Activated T-cell treated with anti-CD3 and anti-CD28 coated beads, Interleukin-2, amount 50 U/mL, for 48 hours (primary cell): Measurements from ENCODE around the gene GPC3.
"Not testable (repeated sequence)": the region's sequence is repeated elsewhere in the genome, so short reads cannot be mapped to it uniquely, and the experiment has no call there.

Experiments
- DNase-seq, 2 experiments: peaks; one replicate each; pipeline ENCODE4 v3.0.0-alpha.2; 2020

GPC3 gene

GRCh38 chrX:133638285-133638684 lies 347.1 kb downstream of the GPC3 start:
- DNase-seq = no peak

GRCh38 chrX:133637765-133638164 lies 347.6 kb downstream of the GPC3 start:
- no peak for DNase-seq

- no peak for DNase-seq
These were observed 349.4 kb downstream of the GPC3 start for GRCh38 chrX:133636009-133636408.

GRCh38 chrX:133634416-133634815 lies 351.0 kb downstream of the GPC3 start:
- no peak for DNase-seq

DNA sequence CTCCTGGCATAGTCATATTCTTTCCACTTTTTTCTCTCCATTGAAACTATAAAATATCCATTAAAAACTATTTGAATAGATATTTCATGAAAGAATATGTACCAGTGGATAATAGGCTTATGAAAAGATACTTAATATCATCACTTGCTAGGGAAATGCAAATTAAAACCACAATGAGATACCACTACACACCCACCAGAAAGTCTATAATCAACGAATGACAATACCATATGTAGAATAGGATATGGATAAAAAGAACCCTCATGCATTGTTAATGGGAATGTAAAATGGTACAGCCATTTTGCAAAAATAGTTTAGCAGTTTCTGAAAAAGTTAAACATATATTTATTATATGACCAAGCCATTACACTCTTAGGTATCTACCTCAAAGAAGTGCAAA lies 351.4 kb downstream of the GPC3 start:
- DNase-seq = no peak

DNA sequence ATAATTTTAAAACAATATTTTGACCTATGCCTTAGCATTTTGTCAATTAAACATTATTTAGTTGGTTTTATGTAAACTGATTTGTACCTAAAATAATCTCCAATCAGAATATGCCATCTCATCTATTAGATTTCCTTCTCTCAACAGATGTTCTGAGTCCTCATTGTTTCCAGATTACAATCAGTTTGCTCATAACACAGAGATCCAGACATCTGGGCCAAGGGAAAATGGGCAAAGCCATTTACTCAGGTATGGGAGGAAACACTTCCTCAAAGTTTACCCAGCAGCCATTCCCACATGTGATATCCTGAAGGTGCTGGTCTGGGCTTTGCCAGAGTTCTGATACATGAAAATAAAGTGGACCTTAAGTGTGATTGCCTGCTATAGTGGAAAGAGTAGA lies 352.2 kb downstream of the GPC3 start:
- DNase-seq = no peak

DNA sequence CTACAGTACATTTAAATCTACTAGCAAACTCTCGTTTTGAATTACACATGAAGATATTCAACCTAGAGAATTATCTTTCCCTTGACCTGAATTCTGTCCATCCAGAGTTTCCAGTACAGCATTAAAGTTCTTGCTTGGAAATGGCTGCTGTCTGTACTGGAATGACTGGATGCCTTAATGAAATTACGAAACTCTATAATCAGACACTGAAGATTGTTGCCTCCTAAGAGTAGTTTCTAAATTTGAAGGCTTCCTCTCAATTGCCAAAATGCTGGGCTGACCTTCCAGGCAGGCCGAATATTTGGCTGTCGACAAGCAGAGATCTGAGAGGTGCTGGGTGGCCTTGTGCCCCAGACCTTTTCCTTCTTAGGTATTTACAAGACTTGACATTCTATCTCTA lies 355.0 kb downstream of the GPC3 start:
- DNase-seq = no peak

DNA sequence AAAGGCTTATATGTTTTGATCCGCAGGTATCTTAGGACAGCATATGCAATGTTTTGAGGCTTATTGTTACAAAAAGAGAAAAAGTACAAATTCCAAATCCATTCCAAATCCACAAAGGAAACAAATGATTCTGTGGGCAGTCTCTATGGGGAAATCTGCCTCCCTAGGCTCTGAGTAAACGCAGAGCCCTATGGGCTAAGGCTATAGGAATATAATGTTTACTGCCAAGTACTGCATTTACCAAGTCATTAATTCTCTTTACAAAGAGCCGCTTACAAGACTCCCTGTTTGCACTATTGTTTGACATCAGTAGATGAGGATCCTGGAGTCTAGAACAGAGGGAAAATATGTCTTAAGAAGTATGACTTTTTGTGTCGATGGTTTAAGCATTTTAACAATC lies 357.7 kb downstream of the GPC3 start:
- DNase-seq = no peak

DNA sequence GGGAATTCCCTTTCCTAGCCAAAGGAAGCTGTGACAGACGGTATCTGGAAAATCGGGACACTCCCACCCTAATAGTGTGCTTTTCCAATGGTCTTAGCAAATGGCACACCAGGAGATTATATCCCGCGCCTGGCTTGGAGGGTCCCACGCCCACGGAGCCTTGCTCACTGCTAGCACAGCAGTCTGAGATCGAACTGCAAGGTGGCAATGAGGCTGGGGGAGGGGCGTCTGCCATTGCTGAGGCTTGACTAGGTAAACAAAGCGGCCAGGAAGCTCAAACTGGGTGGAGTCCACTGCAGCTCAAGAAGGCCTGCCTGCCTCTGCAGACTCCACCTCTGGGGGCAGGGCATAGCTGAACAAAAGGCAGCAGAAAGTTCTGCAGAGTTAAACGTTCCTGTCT lies 364.0 kb downstream of the GPC3 start:
- not testable (repeated sequence) for DNase-seq

- no peak for DNase-seq
These were observed 373.7 kb downstream of the GPC3 start for GRCh38 chrX:133611676-133612075.

DNA sequence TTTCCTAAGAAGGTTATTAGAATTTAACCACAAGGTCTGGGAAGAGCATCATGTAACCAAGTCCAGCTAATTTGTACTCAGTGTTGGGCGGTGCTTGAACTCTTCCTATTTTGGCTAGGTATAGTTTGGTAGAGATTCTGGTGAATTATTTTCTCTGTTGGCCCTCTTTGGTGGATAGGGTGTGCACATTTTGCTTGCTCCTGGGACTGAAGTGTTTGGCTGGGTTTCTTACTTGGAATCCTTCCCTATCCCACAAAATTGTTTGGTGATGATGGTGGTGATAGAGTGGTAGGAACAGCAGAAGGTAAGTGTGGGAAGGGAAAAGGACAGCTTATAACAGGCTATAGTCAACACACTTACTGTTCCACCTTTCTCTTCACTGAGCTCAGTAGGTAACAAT lies 375.3 kb downstream of the GPC3 start:
- no peak for DNase-seq

- no peak for DNase-seq
These were observed 376.2 kb downstream of the GPC3 start for GRCh38 chrX:133609166-133609565.

DNA sequence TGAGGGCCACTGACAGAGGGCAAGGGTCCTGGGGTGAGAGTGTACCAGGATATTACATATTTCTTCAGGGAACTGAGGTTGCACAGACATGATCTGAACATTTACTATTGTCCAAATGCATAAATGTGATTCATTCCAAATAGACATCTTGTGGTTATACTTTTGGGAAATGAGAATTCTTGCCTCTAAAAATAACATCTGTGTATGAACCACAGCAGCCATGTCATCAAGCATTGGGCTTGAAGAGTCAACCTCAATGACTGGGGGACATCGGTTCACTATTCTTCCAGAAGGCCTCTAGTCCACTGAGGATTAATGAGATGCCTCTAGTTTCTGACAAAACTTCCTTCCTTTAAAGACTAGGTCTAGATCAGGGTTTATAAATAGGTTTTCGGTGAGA lies 377.0 kb downstream of the GPC3 start:
- no peak for DNase-seq

DNA sequence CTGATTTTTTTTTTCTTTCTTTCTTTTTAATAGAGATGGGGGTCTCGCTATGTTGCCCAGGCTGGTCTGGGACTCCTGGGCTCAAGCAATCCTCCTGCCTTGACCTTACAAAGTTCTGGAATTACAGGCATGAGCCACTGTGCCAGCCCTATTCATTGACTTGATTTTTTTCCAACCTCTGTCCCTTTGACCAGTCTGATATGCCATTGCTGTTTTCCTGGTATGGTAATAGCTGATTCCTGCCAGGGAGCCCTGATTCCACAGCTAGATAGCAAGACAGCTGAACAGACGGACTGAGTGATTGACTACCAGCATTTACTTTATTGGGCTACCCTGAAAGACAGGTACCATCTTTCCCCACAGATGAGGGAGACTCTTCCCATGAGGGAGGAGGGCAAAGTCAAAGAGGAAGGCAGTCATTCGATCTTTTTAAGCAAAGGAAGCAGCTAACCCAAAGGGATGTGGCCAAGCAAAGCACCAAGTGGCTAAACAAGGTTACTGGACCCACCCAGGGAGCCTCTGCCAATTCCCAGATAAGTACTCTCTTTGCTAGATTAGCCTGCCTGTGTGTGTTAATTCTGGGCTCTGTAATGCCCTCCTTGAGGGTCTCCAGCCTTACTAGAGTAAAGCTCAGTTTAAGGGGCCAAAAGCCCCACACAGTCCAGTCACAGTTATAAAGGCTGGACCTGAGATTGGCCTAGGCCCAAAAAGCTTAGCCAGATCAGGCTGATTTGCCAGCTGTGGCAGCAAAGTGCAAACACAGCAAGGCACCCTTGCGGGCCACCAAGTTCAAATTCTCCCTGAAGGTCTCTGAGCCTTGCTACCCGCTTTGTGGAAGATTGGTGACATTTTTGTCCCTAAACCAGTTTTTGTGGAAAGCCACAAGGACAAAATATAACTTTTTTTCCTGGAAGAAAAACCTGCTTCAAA lies 377.7 kb downstream of the GPC3 start:
- no peak for DNase-seq

- DNase-seq = no peak
These were observed 378.4 kb downstream of the GPC3 start for GRCh38 chrX:133606990-133607389.

- DNase-seq = no peak
These were observed 380.6 kb downstream of the GPC3 start for GRCh38 chrX:133604801-133605200.

DNA sequence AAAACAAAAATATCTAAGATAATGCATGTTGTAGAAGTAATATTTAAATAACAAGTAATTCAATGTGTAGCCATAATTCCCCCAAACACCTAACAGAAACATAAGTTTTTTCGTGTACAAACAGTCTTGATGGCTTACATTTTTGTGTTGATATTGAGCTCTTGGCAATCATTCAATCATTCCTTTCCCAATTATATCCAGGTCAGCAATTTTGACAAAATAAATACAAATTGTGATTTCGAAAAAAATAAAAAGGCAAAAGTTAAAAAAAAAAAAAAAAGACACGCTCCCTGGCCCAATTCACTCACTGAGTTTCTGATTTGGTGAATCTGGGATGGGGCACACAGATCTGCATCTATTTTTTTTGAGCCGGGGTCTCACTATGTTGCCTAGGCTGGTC lies 382.5 kb downstream of the GPC3 start:
- DNase-seq = no peak

DNA sequence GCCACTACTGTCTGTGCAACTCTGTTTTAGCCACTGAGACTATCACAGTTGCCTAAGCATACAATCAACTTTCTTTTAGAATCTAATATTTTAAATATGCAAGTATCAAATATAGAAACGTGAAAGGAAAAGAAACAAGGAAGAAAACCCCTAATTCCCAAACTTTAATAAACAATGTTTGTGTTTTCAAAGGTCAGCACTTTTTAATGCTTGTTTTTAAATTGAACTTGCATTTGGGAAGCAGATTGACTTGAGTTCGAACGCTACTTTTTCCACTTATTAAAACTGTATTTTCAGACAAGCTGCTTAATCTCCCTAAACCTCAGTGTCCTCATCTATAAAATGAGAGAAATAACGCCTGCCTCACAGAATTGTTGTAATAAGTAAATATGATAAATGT lies 384.3 kb downstream of the GPC3 start:
- DNase-seq = no peak

GRCh38 chrX:133600536-133600935 lies 384.9 kb downstream of the GPC3 start:
- no peak for DNase-seq

- DNase-seq = no peak
These were observed 386.6 kb downstream of the GPC3 start for GRCh38 chrX:133598601-133599335.

- DNase-seq = no peak
These were observed 391.2 kb downstream of the GPC3 start for GRCh38 chrX:133594156-133594555.

GRCh38 chrX:133593531-133593930 lies 391.9 kb downstream of the GPC3 start:
- no peak for DNase-seq

DNA sequence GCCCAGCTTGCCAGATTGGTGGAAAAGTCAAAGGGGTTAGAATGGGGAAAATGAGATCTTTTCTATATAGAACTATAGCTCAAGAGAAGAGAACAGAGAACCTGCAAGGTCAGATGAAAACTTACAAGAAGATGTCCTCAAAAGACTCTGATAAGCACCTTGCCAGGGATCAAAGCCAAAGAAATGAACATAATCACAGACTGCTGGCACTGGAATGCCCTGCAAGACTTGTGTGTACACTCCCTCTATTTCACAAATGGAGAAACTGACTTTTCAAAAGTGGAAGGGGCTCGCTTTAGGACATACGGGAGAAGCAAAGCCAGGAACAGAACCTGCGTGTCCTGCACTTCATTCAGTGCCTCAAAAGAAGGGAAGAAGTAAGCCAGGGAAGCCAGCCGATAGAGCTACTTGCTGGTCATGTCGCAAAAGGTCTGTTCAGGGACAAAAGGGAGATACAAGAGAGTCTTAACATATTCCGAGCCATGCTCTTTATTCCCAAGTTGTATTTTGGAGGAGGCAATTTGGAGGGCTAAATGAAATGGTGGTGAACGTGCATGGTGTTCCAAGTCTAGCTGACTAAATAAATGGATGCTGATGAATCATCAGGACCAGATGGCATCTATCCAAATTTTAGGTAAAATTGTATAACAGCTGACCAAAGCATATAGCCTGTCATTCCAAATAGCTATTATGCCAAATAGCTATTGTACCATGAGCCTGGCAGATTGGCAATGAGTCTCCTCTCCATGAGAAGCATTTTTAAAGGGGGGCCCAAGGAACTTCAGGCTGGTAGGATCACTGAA lies 394.5 kb downstream of the GPC3 start:
- no peak for DNase-seq
